SK-N-SH (cell line): ENCODE results near the gene BBX. TPM values are rescaled to one million over a fixed set of nuclear protein-coding genes. Genes with fewer than 3 reads are reported as not detected.

Experiments
- CTCF ChIA-PET: fragments of 300-600, 350-600 bp; formaldehyde crosslinking; extraction: SDS; loops from one replicate; lab custom pipeline; 2021; lab: Yijun Ruan, JAX
- POLR2A ChIA-PET: fragments of 350-600 bp; sonication (Branson Sonifier 250); formaldehyde crosslinking; extraction: SDS; loops from one replicate; lab custom pipeline; 2020; ENCODE audit warnings: antibody characterized with exemption, inconsistent platforms; lab: Yijun Ruan, JAX
- DNase-seq: peaks from one replicate; pipeline ENCODE4 v3.0.0; 2012
- H2AFZ ChIP-seq: fragments of 200-600 bp; sonication (generic); 2 replicates; pipeline ENCODE4 v1.8.1; 2016; ENCODE audit warnings: antibody characterized with exemption, mild to moderate bottlenecking, low read depth
- H3F3A ChIP-seq: fragments of 200-600 bp; sonication (generic); replicated peaks from 2 replicates; pipeline ENCODE3; 2016; ENCODE audit warnings: antibody characterized with exemption, mild to moderate bottlenecking; ENCODE audit not compliant: insufficient read depth
- H3K27ac ChIP-seq, 2 experiments: fragments of 200-500 bp in 1 of 2; fragments of 200-600 bp in 1 of 2; sonication (Bioruptor generic) in 1 of 2; sonication (generic), shearing (Covaris generic) in 1 of 2; 2 replicates each; pipeline versions ENCODE4 v1.5.1 to v1.6.1; 2014 to 2016; ENCODE audit warnings: low read depth in 2 of 2, inconsistent platforms in 1 of 2, low read length in 1 of 2, mild to moderate bottlenecking in 1 of 2, mixed read lengths in 1 of 2
- H3K27me3 ChIP-seq: fragments of 200-600 bp; sonication (generic), shearing (Covaris generic); 2 replicates; pipeline ENCODE4 v1.6.1; 2016; ENCODE audit warnings: mixed run types; ENCODE audit not compliant: insufficient read depth
- H3K36me3 ChIP-seq, 2 experiments: fragments of 200-500 bp in 1 of 2; fragments of 200-600 bp in 1 of 2; sonication (Bioruptor generic) in 1 of 2; sonication (generic) in 1 of 2; replicated peaks in 1 of 2; 2 replicates each; pipeline versions ENCODE3 to v1.5.1; 2014 to 2016; ENCODE audit warnings: low read length in 1 of 2, mild to moderate bottlenecking in 1 of 2; ENCODE audit not compliant: insufficient read depth in 2 of 2, control insufficient read depth in 1 of 2
- H3K4me1 ChIP-seq, 2 experiments: fragments of 200-500 bp in 1 of 2; fragments of 200-600 bp in 1 of 2; sonication (Bioruptor generic) in 1 of 2; sonication (generic), shearing (Covaris generic) in 1 of 2; 2 replicates each; pipeline versions ENCODE4 v1.5.1 to v1.6.1; 2014 to 2016; ENCODE audit warnings: low read depth in 1 of 2, low read length in 1 of 2, mixed run types in 1 of 2; ENCODE audit not compliant: insufficient read depth in 2 of 2, control insufficient read depth in 1 of 2
- H3K4me2 ChIP-seq: fragments of 200-600 bp; sonication (generic), shearing (Covaris generic); 2 replicates; pipeline ENCODE4 v1.6.1; 2017; ENCODE audit warnings: mixed run types
- H3K4me3 ChIP-seq, 2 experiments: fragments of 200-500 bp in 1 of 2; fragments of 200-600 bp in 1 of 2; sonication (Bioruptor generic) in 1 of 2; sonication (generic), shearing (Covaris generic) in 1 of 2; 2 replicates each; pipeline versions ENCODE4 v1.5.1 to v1.8.1; 2014 to 2016; ENCODE audit warnings: low read depth in 2 of 2, inconsistent platforms in 1 of 2, low read length in 1 of 2, mild to moderate bottlenecking in 1 of 2, mixed read lengths in 1 of 2, moderate library complexity in 1 of 2
- H3K79me2 ChIP-seq: fragments of 200-600 bp; sonication (generic); 2 replicates; pipeline ENCODE4 v1.8.1; 2017; ENCODE audit warnings: mild to moderate bottlenecking; ENCODE audit not compliant: insufficient read depth
- H3K9ac ChIP-seq: fragments of 200-600 bp; sonication (generic); 2 replicates; pipeline ENCODE4 v1.6.1; 2017; ENCODE audit warnings: mixed run types
- H3K9me2 ChIP-seq: fragments of 200-600 bp; sonication (generic); 2 replicates; pipeline ENCODE4 v1.6.1; 2017; ENCODE audit warnings: mixed run types
- H3K9me3 ChIP-seq: fragments of 200-600 bp; sonication (generic); 2 replicates; pipeline ENCODE4 v1.6.1; 2017; ENCODE audit warnings: mixed run types, mild to moderate bottlenecking, moderate library complexity
- H4K20me1 ChIP-seq: fragments of 200-600 bp; sonication (generic); 2 replicates; pipeline ENCODE4 v1.6.1; 2017; ENCODE audit warnings: mild to moderate bottlenecking, mixed run types; ENCODE audit not compliant: insufficient read depth
- CHD2 ChIP-seq: fragments of 150-350 bp; IDR thresholded peaks from 2 replicates; pipeline ENCODE4 v1.6.1; 2018; ENCODE audit warnings: low read length; ENCODE audit not compliant: partially characterized antibody
- EP300 ChIP-seq, 2 experiments: IDR thresholded peaks; 2 replicates each; pipeline versions ENCODE4 v1.4.0 to v1.6.1; 2012; ENCODE audit warnings: borderline replicate concordance in 1 of 2, low read depth in 1 of 2, low read length in 1 of 2
- EZH2phosphoT487 ChIP-seq: fragments of 200-600 bp; sonication (generic); IDR thresholded peaks from 2 replicates; pipeline ENCODE4 v1.6.1; 2017; ENCODE audit warnings: low read depth, mixed run types, mild to moderate bottlenecking, antibody characterized with exemption, moderate library complexity, borderline replicate concordance
- FOSL2 ChIP-seq: IDR thresholded peaks from 2 replicates; pipeline ENCODE4 v1.4.0; 2012; ENCODE audit warnings: low read depth, mild to moderate bottlenecking, moderate library complexity, borderline replicate concordance
- FOXJ3 ChIP-seq: sonication (generic); formaldehyde crosslinking; IDR thresholded peaks from 2 replicates; pipeline ENCODE4 v1.5.1; 2020; ENCODE audit warnings: mild to moderate bottlenecking, missing genetic modification reagents
- FOXM1 ChIP-seq: IDR thresholded peaks from 2 replicates; pipeline ENCODE4 v1.4.0; 2012; ENCODE audit warnings: low read depth, mild to moderate bottlenecking
- GABPA ChIP-seq: IDR thresholded peaks from 2 replicates; pipeline ENCODE4 v1.4.0; 2012; ENCODE audit warnings: low read depth, mild to moderate bottlenecking
- GATA2 ChIP-seq: sonication (generic); formaldehyde crosslinking; IDR thresholded peaks from 2 replicates; pipeline ENCODE4 v1.5.0; 2020; ENCODE audit warnings: mild to moderate bottlenecking, missing genetic modification reagents
- NFIC ChIP-seq: IDR thresholded peaks from 2 replicates; pipeline ENCODE4 v1.4.0; 2012; ENCODE audit warnings: borderline replicate concordance
- PBX3 ChIP-seq: IDR thresholded peaks from 2 replicates; pipeline ENCODE4; 2012
- RAD21 ChIP-seq: IDR thresholded peaks from 2 replicates; pipeline ENCODE4 v1.6.1; 2012; ENCODE audit warnings: mild to moderate bottlenecking, low read length
- RCOR1 ChIP-seq: fragments of 150-350 bp; IDR thresholded peaks from 2 replicates; pipeline ENCODE4 v1.6.1; 2017; ENCODE audit warnings: antibody characterized with exemption, low read length
- RFX5 ChIP-seq: IDR thresholded peaks from 2 replicates; pipeline ENCODE4 v1.6.1; 2012; ENCODE audit warnings: mild to moderate bottlenecking, improper control_type of control experiment, low read length
- SIN3A ChIP-seq: IDR thresholded peaks from 2 replicates; pipeline ENCODE4 v1.6.1; 2012; ENCODE audit warnings: low read depth, mild to moderate bottlenecking, low read length, moderate library complexity, borderline replicate concordance
- SMC3 ChIP-seq: IDR thresholded peaks from 2 replicates; pipeline ENCODE4 v1.6.1; 2012; ENCODE audit warnings: low read depth, low read length, improper control_type of control experiment
- TAF1 ChIP-seq: IDR thresholded peaks from 2 replicates; pipeline ENCODE4 v1.6.1; 2012; ENCODE audit warnings: low read depth, mild to moderate bottlenecking, low read length, moderate library complexity, borderline replicate concordance
- TEAD4 ChIP-seq: IDR thresholded peaks from 2 replicates; pipeline ENCODE4 v1.4.0; 2012; ENCODE audit warnings: mild to moderate bottlenecking, borderline replicate concordance; ENCODE audit not compliant: insufficient read depth
- USF2 ChIP-seq: fragments of 150-350 bp; IDR thresholded peaks from 2 replicates; pipeline ENCODE4 v1.6.1; 2017; ENCODE audit warnings: antibody characterized with exemption, low read length, low read depth, borderline replicate concordance
- ZBTB33 ChIP-seq: IDR thresholded peaks from 2 replicates; pipeline ENCODE4 v1.4.0; 2012; ENCODE audit warnings: low read depth, borderline replicate concordance
- WGBS: methylation state at CpG from one replicate; pipeline ENCODE4 v1.1.6; 2017; ENCODE audit warnings: low lambda C conversion rate; 5-methylcytosine and 5-hydroxymethylcytosine counted together
- polyA plus RNA-seq, 3 experiments: library from polyadenylated mRNA; depleted of rRNA; stranded (reverse); fragments of >200 nt; gene quantifications; 2 replicates each; pipeline ENCODE4 v1.2.3, GENCODE V29; 2012
- TF ChIP-seq, protein P1 (sequence below): fragments of 150-350 bp; IDR thresholded peaks from 2 replicates; pipeline ENCODE4 v1.6.1; 2016; ENCODE audit warnings: mild to moderate bottlenecking, low read depth, low read length

BBX gene
- polyA plus RNA-seq, 1 of the 3 experiments (the other 2 are of a cell fraction) = 14.2 TPM

DNA sequence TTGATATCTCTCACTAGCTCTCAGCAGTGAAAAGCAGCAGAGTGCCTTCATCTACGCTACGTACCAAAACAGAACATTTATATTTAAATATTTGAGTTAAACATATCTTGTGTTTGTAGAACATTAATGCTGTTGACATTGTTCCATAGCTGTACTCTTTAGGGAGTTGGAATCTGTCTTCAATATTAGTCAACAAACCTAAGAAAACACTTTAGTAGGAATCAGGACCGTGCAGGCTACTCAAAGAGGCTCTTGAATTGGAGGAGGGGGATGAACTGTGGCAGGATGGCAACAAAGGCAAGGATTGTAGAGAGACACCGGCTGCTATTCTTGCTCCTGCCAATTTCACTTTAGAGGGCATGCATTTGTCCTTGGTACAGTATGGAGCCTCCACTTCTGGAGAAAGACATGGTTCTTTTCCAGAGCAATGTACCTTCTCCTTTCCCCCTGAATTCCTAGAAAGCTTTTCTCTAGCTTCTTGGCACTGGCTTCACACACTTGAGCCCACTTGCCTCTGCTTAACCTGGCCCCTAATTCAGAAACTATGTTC, 302.1 kb downstream of the BBX start:
- 75% methylated on average over 4 of the region's 4 CpGs for WGBS
- Histone ChIP-seq H3F3A (no peaks in the 10 kb centered on the region), H3K9me3 (no peaks in the 10 kb centered on the region), H3K36me3 (no peaks in the 10 kb centered on the region), H2AFZ (no peak overlapping the region), H3K9me2 (no peaks in the 10 kb centered on the region), H3K4me2 (no peak overlapping the region), H3K79me2 (no peaks in the 10 kb centered on the region), H3K4me1 (no peaks in the 10 kb centered on the region; a peak in 1 of 4 replicates), H3K27me3 (no peaks in the 10 kb centered on the region), H4K20me1 (no peaks in the 10 kb centered on the region), H3K9ac (no peak overlapping the region), H3K27ac (no peak overlapping the region), H3K4me3 (no peak overlapping the region)
- DNase-seq = no peak
- CTCF ChIA-PET = interaction anchor here (1.2 to 1.4 kb wide), 2 partner anchors 11 to 135 kb away, joined by 3 to 4 read pairs; no protein-coding TSS in a partner anchor
- TF ChIP-seq ZBTB33 (no peak), USF2 (no peak), RCOR1 (no peak), TAF1 (no peak), EP300 (IDR thresholded peaks at IDR 0.05; ENCODE audit: borderline replicate concordance in 1 of 2, low read depth in 1 of 2, low read length in 1 of 2) (no peak), RAD21 (no peak), NFIC (no peak)
- POLR2A ChIA-PET = no interaction called here

DNA sequence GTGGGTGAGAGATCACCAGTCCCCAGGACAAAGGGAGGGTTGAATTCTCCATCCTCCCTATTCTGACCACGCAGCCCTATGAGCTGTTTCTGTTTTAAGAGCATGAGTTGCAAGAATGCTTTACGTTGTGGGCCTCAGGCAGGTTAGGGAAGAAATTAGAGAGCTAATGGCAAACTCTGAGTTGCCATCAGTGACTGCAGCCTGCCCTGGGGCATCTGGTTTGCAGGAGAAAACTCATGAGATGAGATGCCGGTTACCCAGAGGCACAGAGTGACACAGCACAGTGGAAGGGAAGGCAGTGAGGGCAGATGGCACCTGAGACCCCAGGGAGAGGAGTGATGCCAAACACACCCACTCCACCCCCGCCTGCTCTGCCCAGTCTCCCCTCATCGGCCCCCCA, 302.8 kb downstream of the BBX start:
- H3F3A ChIP-seq = no peaks in the 10 kb centered on the region
- H2AFZ ChIP-seq = no peak overlapping the region
- H3K9me3 ChIP-seq = no peaks in the 10 kb centered on the region
- ChIA-PET CTCF (interaction anchor here (1.4 kb wide), 1 partner anchor 135 kb away, joined by 3 read pairs; no protein-coding TSS in a partner anchor), POLR2A (no interaction called here)
- DNase-seq = no peak
- no peaks in the 10 kb centered on the region; a peak in 1 of 4 replicates for H3K4me1 ChIP-seq
- no peaks in the 10 kb centered on the region for H3K36me3 ChIP-seq
- no peaks in the 10 kb centered on the region for H3K27me3 ChIP-seq
- H3K4me3 ChIP-seq = no peak overlapping the region
- H3K9me2 ChIP-seq = no peaks in the 10 kb centered on the region
- no peaks in the 10 kb centered on the region for H3K79me2 ChIP-seq
- no peak overlapping the region for H3K27ac ChIP-seq
- H4K20me1 ChIP-seq = no peaks in the 10 kb centered on the region
- WGBS = 70% methylated on average over 5 of the region's 5 CpGs
- no peak overlapping the region for H3K9ac ChIP-seq
- H3K4me2 ChIP-seq = no peak overlapping the region
- TF ChIP-seq NFIC (no peak), CHD2 (no peak), FOXJ3 (CRISPR knock-in tag) (no peak), TAF1 (no peak), RFX5 (no peak), ZBTB33 (no peak), FOSL2 (no peak), TEAD4 (no peak), SMC3 (no peak), GABPA (no peak), FOXM1 (no peak), GATA2 (CRISPR knock-in tag) (no peak), SIN3A (no peak), PBX3 (no peak), EZH2phosphoT487 (no peak)
- TF ChIP-seq, protein P1, sequence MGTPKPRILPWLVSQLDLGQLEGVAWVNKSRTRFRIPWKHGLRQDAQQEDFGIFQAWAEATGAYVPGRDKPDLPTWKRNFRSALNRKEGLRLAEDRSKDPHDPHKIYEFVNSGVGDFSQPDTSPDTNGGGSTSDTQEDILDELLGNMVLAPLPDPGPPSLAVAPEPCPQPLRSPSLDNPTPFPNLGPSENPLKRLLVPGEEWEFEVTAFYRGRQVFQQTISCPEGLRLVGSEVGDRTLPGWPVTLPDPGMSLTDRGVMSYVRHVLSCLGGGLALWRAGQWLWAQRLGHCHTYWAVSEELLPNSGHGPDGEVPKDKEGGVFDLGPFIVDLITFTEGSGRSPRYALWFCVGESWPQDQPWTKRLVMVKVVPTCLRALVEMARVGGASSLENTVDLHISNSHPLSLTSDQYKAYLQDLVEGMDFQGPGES = no peak
